K562 (cell line): ENCODE data around the gene GLIPR1. TPM values are rescaled to one million over a fixed set of nuclear protein-coding genes. Genes with fewer than 3 reads are reported as not detected.

Experiments
- ATAC-seq: fragments of 200-7000 bp; cut with Tn5 transposase; 3 replicates; pipeline ENCODE4 v1.9.1; 2020; ENCODE audit warnings: moderate library complexity
- BruUV-seq: library from RNA; stranded (reverse); fragments of 400-500 nt; replicated peaks from 2 replicates; lab custom pipeline; 2021; lab: Mats Ljungman, UMichigan
- CTCF ChIA-PET: fragments of 300-600 bp; formaldehyde crosslinking; extraction: SDS; loops from one replicate; lab custom pipeline; 2021; ENCODE audit warnings: low intra/inter-chr PET ratio; lab: Yijun Ruan, JAX
- POLR2A ChIA-PET: fragments of 300-600, 350-650 bp; sonication (Branson Sonifier 250); formaldehyde crosslinking; extraction: SDS; loops from one replicate; lab custom pipeline; 2021; ENCODE audit warnings: antibody characterized with exemption, inconsistent platforms; lab: Yijun Ruan, JAX
- DNase-seq, 4 experiments: peaks; one replicate each; pipeline versions ENCODE4 v3.0.0 to v3.0.0-alpha.2; 2011 to 2018; ENCODE audit warnings: low spot score in 3 of 4, mixed read lengths in 3 of 4; ENCODE audit errors: extremely low read depth in 1 of 4
- FAIRE-seq: peaks from 2 replicates; lab custom pipeline; 2011; peaks lifted over from hg19 to GRCh38; lab: Jason Lieb, UNC
- H2AFZ ChIP-seq: 2 replicates; pipeline ENCODE4 v1.6.0; 2011; ENCODE audit warnings: low read depth, low read length, control low read depth, inconsistent platforms
- H3K27ac ChIP-seq: fragments of 200-600 bp; 3 replicates; pipeline ENCODE4 v1.8.0; 2011; ENCODE audit warnings: low read depth, mild to moderate bottlenecking, control low read depth, inconsistent platforms, low read length, moderate library complexity, mixed read lengths; ENCODE audit errors: extremely low read depth
- H3K27me3 ChIP-seq, 2 experiments: fragments of 300-600 bp in 1 of 2; 2 replicates in 1 of 2; 3 replicates in 1 of 2; pipeline versions ENCODE4 v1.6.0 to v1.8.0; 2011; ENCODE audit warnings: inconsistent platforms in 2 of 2, low read length in 2 of 2, mild to moderate bottlenecking in 1 of 2, mixed read lengths in 1 of 2, moderate library complexity in 1 of 2; ENCODE audit not compliant: control insufficient read depth in 2 of 2, insufficient read depth in 2 of 2
- H3K36me3 ChIP-seq: fragments of 300-600 bp; 3 replicates; pipeline ENCODE4 v1.8.0; 2011; ENCODE audit warnings: mild to moderate bottlenecking, low read length, inconsistent platforms; ENCODE audit not compliant: control insufficient read depth, insufficient read depth
- H3K4me1 ChIP-seq, 2 experiments: fragments of 200-600 bp in 1 of 2; replicated peaks in 1 of 2; 2 replicates in 1 of 2; 3 replicates in 1 of 2; pipeline versions ENCODE4 v1.5.1 to v1.8.0; 2011; ENCODE audit warnings: inconsistent platforms in 2 of 2, low read length in 2 of 2, mild to moderate bottlenecking in 1 of 2, mixed read lengths in 1 of 2, moderate library complexity in 1 of 2; ENCODE audit not compliant: control insufficient read depth in 2 of 2, insufficient read depth in 2 of 2
- H3K4me2 ChIP-seq: 2 replicates; pipeline ENCODE4 v1.6.1; 2011; ENCODE audit warnings: low read length, control low read depth, inconsistent platforms, mixed read lengths; ENCODE audit not compliant: insufficient read depth
- H3K4me3 ChIP-seq: fragments of 200-600 bp; sonication (generic), shearing (Covaris generic); 2 replicates; pipeline ENCODE4 v1.5.1; 2016; ENCODE audit warnings: control low read depth, inconsistent platforms
- H3K79me2 ChIP-seq: fragments of 200-600 bp; 3 replicates; pipeline ENCODE4 v1.8.0; 2011; ENCODE audit warnings: low read length, inconsistent platforms; ENCODE audit not compliant: control insufficient read depth, insufficient read depth
- H3K9ac ChIP-seq, 2 experiments: 2 replicates each; pipeline versions ENCODE4 v1.6.0 to v1.6.1; 2011; ENCODE audit warnings: low read depth in 2 of 2, low read length in 2 of 2, control low read depth in 1 of 2, inconsistent platforms in 1 of 2, mild to moderate bottlenecking in 1 of 2, mixed read lengths in 1 of 2; ENCODE audit not compliant: insufficient read depth in 1 of 2
- H3K9me1 ChIP-seq: one replicate; pipeline ENCODE4 v1.6.0; 2011; ENCODE audit warnings: inconsistent platforms, mild to moderate bottlenecking, low read length, moderate library complexity; ENCODE audit not compliant: control insufficient read depth, insufficient read depth
- H3K9me3 ChIP-seq: replicated peaks from 2 replicates; pipeline ENCODE4 v1.5.1; 2011; ENCODE audit warnings: low read depth, low read length, inconsistent platforms; ENCODE audit not compliant: control insufficient read depth, insufficient read depth
- H4K20me1 ChIP-seq: replicated peaks from 2 replicates; pipeline ENCODE4 v1.6.1; 2011; ENCODE audit warnings: low read length, inconsistent platforms, mixed read lengths; ENCODE audit not compliant: control insufficient read depth, insufficient read depth
- CBX3 ChIP-seq, 2 experiments: IDR thresholded peaks; 1 replicate in 1 of 2; 2 replicates in 1 of 2; pipeline ENCODE4 v1.6.1; 2012; ENCODE audit warnings: inconsistent platforms in 2 of 2, low read length in 2 of 2, borderline replicate concordance in 1 of 2, control low read depth in 1 of 2
- FOXM1 ChIP-seq, 2 experiments: fragments of 450-650 bp in 1 of 2; sonication (generic) in 1 of 2; formaldehyde crosslinking in 1 of 2; IDR thresholded peaks; 2 replicates each; pipeline versions ENCODE4 v1.6.1 to v1.9.0; 2017 to 2022; ENCODE audit warnings: low read depth in 2 of 2, mild to moderate bottlenecking in 2 of 2, missing genetic modification reagents in 1 of 2, moderate library complexity in 1 of 2
- ILF3 ChIP-seq: fragments of 450-650 bp; IDR thresholded peaks from 2 replicates; pipeline ENCODE4 v1.6.1; 2018; ENCODE audit warnings: antibody characterized with exemption, mild to moderate bottlenecking, moderate library complexity, borderline replicate concordance
- MAFF ChIP-seq: IDR thresholded peaks from 2 replicates; pipeline ENCODE4 v1.6.1; 2012; ENCODE audit warnings: low read length, improper control_type of control experiment
- NELFE ChIP-seq: IDR thresholded peaks from 2 replicates; pipeline ENCODE4 v1.6.1; 2011; ENCODE audit warnings: mild to moderate bottlenecking; ENCODE audit not compliant: insufficient read depth, insufficient read length
- RAD51 ChIP-seq: fragments of 450-650 bp; IDR thresholded peaks from 2 replicates; pipeline ENCODE4 v1.7.1; 2016; ENCODE audit warnings: low read depth, mild to moderate bottlenecking, borderline replicate concordance
- RBM25 ChIP-seq: fragments of 200-400 bp; formaldehyde crosslinking; IDR thresholded peaks from 2 replicates; pipeline ENCODE4 v1.6.1; 2018; ENCODE audit warnings: low read length, low read depth, moderate library complexity; ENCODE audit not compliant: severe bottlenecking
- SRSF7 ChIP-seq: fragments of 200-400 bp; formaldehyde crosslinking; optimal IDR thresholded peaks from 2 replicates; pipeline ENCODE3; 2017; ENCODE audit warnings: mild to moderate bottlenecking, low read depth, low read length
- ZKSCAN3 ChIP-seq: fragments of 250-450 bp; sonication (Bioruptor Pico); IDR thresholded peaks from 2 replicates; pipeline ENCODE4 v1.4.0; 2020
- ZNF175 ChIP-seq: fragments of 200-800 bp; sonication (Bioruptor generic); IDR thresholded peaks from 2 replicates; pipeline ENCODE4 v1.6.1; 2016; ENCODE audit warnings: low read depth, mild to moderate bottlenecking, missing genetic modification characterization, missing compliant biosample characterization
- ZNF830 ChIP-seq: fragments of 250-450 bp; sonication (Bioruptor Pico); IDR thresholded peaks from 2 replicates; pipeline ENCODE4 v1.5.0; 2021; ENCODE audit warnings: mild to moderate bottlenecking
- WGBS: fragments of 100-300 bp; shearing (Covaris generic); methylation state at CpG from one replicate; pipeline ENCODE4 v1.1.6; 2016; ENCODE audit warnings: low coverage, mixed read lengths; ENCODE audit not compliant: insufficient coverage; ENCODE audit errors: missing lambda C conversion rate; 5-methylcytosine and 5-hydroxymethylcytosine counted together
- in situ Hi-C: fragments of 300-500 bp; cut with MboI; formaldehyde crosslinking; loops from 4 replicates; pipeline ENCODE4 v1.15.0; 2018; ENCODE audit warnings: inconsistent platforms, mixed read lengths
- intact Hi-C: fragments of 100-400 bp; cut with micrococcal nuclease; formaldehyde crosslinking; loops from 2 replicates; pipeline ENCODE4 v1.14.2; 2022
- polyA plus RNA-seq, 8 experiments: library from polyadenylated mRNA; depleted of rRNA in 4 of 8; stranded (reverse) in 5 of 8; unstranded in 3 of 8; fragments of >200 nt; fragmentation: Nextera tagmentation in 2 of 8; fragmentation: Illumina TruSeq in 1 of 8; extraction: Ambion mirVana in 2 of 8; extraction: Trizol in 1 of 8; gene quantifications; 2 replicates each; pipeline versions ENCODE4 v1.2.1 to v1.2.3, GENCODE V29; 2011 to 2014; ENCODE audit warnings: inconsistent platforms in 1 of 8, missing spikeins in 1 of 8
- total RNA-seq, 7 experiments: library from RNA; depleted of rRNA in 6 of 7; stranded (reverse); fragments of >200 nt in 6 of 7; fragmentation: Illumina TruSeq in 2 of 7; extraction: Trizol in 2 of 7; gene quantifications; 2 replicates each; pipeline versions ENCODE4 v1.2.1 to v1.2.3, GENCODE V29; 2011 to 2021; ENCODE audit warnings: low replicate concordance in 1 of 7
- TF ChIP-seq, protein P1 (sequence below): fragments of 250-450 bp; sonication (Bioruptor Pico); IDR thresholded peaks from 2 replicates; pipeline ENCODE4 v1.8.0; 2022; ENCODE audit warnings: inconsistent platforms
- TF ChIP-seq, protein P2 (sequence below): sonication (generic); formaldehyde crosslinking; IDR thresholded peaks from 2 replicates; pipeline ENCODE4 v1.9.0; 2022; ENCODE audit warnings: mild to moderate bottlenecking, missing genetic modification reagents
- TF ChIP-seq, protein P3 (sequence below): fragments of 450-650 bp; IDR thresholded peaks from 2 replicates; pipeline ENCODE4 v1.6.1; 2014; ENCODE audit warnings: low read depth, mild to moderate bottlenecking, moderate library complexity, borderline replicate concordance
- TF ChIP-seq, protein P4 (sequence below): conservative IDR thresholded peaks from 2 replicates; pipeline ENCODE4 v1.6.1; 2011; ENCODE audit warnings: low read depth, mild to moderate bottlenecking, low read length; ENCODE audit not compliant: control insufficient read depth
- TF ChIP-seq, protein P5 (sequence below): fragments of 450-650 bp; formaldehyde crosslinking; IDR thresholded peaks from 2 replicates; pipeline ENCODE4 v1.4.0; 2022; ENCODE audit warnings: mild to moderate bottlenecking, moderate library complexity

Gene GLIPR1
- total and polyA plus RNA-seq, 9 of the 15 experiments (the other 6 are each of a cell fraction or from before 2014, with no cell fraction given), result 0.26 to 2.1 (median 1.2) TPM

DNA sequence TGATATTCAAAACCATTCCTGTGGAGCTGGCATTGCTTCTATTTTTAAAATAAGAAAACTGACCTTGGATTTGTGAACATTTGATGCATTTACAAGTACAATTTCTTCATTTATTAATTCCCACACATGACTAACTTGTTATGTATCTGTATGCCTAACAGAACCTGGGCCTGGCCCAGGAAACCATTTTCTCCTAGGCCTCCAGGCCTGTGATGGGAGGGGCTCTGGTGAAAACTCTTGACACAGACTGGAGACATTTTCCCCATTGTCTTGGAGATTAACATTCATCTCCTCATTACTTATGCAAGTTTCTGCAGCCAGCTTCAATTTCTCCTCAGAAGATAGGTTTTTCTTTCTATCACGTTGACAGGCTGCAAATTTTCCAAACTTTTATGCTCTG is 47.6 kb upstream of the GLIPR1 start:
- Histone ChIP-seq H3K4me3 (no peak overlapping the region), H3K9me3 (no peaks in the 10 kb centered on the region), H3K9ac (no peak overlapping the region), H3K4me1 (no peaks in the 10 kb centered on the region), H3K4me2 (no peak overlapping the region), H3K9me1 (no peaks in the 10 kb centered on the region), H3K36me3 (no peaks in the 10 kb centered on the region), H3K27ac (no peak overlapping the region), H4K20me1 (no peaks in the 10 kb centered on the region), H2AFZ (no peak overlapping the region), H3K79me2 (no peaks in the 10 kb centered on the region), H3K27me3 (no peaks in the 10 kb centered on the region)
- in situ Hi-C loops, result no loop called here
- POLR2A ChIA-PET, result no interaction called here
- ATAC-seq, result no peak
- intact Hi-C loops, result no loop called here
- 0% methylated on average over 1 of the region's 1 CpG for WGBS
- TF ChIP-seq, protein P1, sequence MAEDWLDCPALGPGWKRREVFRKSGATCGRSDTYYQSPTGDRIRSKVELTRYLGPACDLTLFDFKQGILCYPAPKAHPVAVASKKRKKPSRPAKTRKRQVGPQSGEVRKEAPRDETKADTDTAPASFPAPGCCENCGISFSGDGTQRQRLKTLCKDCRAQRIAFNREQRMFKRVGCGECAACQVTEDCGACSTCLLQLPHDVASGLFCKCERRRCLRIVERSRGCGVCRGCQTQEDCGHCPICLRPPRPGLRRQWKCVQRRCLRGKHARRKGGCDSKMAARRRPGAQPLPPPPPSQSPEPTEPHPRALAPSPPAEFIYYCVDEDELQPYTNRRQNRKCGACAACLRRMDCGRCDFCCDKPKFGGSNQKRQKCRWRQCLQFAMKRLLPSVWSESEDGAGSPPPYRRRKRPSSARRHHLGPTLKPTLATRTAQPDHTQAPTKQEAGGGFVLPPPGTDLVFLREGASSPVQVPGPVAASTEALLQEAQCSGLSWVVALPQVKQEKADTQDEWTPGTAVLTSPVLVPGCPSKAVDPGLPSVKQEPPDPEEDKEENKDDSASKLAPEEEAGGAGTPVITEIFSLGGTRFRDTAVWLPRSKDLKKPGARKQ, result no peak
- TF ChIP-seq ZNF830 (CRISPR knock-in tag), result no peak
- TF ChIP-seq, protein P2, sequence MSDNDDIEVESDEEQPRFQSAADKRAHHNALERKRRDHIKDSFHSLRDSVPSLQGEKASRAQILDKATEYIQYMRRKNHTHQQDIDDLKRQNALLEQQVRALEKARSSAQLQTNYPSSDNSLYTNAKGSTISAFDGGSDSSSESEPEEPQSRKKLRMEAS (CRISPR knock-in tag), result no peak
- TF ChIP-seq, protein P3, sequence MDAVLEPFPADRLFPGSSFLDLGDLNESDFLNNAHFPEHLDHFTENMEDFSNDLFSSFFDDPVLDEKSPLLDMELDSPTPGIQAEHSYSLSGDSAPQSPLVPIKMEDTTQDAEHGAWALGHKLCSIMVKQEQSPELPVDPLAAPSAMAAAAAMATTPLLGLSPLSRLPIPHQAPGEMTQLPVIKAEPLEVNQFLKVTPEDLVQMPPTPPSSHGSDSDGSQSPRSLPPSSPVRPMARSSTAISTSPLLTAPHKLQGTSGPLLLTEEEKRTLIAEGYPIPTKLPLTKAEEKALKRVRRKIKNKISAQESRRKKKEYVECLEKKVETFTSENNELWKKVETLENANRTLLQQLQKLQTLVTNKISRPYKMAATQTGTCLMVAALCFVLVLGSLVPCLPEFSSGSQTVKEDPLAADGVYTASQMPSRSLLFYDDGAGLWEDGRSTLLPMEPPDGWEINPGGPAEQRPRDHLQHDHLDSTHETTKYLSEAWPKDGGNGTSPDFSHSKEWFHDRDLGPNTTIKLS, result no peak
- TF ChIP-seq, protein P4, sequence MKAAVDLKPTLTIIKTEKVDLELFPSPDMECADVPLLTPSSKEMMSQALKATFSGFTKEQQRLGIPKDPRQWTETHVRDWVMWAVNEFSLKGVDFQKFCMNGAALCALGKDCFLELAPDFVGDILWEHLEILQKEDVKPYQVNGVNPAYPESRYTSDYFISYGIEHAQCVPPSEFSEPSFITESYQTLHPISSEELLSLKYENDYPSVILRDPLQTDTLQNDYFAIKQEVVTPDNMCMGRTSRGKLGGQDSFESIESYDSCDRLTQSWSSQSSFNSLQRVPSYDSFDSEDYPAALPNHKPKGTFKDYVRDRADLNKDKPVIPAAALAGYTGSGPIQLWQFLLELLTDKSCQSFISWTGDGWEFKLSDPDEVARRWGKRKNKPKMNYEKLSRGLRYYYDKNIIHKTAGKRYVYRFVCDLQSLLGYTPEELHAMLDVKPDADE, result no peak
- TF ChIP-seq MAFF, result no peak
- no peak for TF ChIP-seq RBM25
- no peak for TF ChIP-seq CBX3 (IDR thresholded peaks at IDR 0.05; ENCODE audit: borderline replicate concordance in 1 of 2, low read length in 2 of 2)
- TF ChIP-seq ILF3, result no peak
- no peak for TF ChIP-seq NELFE
- TF ChIP-seq, protein P5, sequence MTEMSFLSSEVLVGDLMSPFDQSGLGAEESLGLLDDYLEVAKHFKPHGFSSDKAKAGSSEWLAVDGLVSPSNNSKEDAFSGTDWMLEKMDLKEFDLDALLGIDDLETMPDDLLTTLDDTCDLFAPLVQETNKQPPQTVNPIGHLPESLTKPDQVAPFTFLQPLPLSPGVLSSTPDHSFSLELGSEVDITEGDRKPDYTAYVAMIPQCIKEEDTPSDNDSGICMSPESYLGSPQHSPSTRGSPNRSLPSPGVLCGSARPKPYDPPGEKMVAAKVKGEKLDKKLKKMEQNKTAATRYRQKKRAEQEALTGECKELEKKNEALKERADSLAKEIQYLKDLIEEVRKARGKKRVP (CRISPR knock-in tag), result no peak
- no peak for TF ChIP-seq RAD51
- no peak for TF ChIP-seq SRSF7
- no peak for TF ChIP-seq ZNF175 (CRISPR knock-in tag)
- TF ChIP-seq FOXM1 (IDR thresholded peaks at IDR 0.05; ENCODE audit: low read depth), result no peak
- TF ChIP-seq FOXM1 (CRISPR knock-in tag; IDR thresholded peaks at IDR 0.05; ENCODE audit: low read depth), result no peak
- no peak for TF ChIP-seq ZKSCAN3
- CTCF ChIA-PET, result no interaction called here
- no TSS peak for BruUV-seq
- FAIRE-seq, result no peak
- DNase-seq, result no peak
